Measurements from ENCODE around the gene CD22.

DNA sequence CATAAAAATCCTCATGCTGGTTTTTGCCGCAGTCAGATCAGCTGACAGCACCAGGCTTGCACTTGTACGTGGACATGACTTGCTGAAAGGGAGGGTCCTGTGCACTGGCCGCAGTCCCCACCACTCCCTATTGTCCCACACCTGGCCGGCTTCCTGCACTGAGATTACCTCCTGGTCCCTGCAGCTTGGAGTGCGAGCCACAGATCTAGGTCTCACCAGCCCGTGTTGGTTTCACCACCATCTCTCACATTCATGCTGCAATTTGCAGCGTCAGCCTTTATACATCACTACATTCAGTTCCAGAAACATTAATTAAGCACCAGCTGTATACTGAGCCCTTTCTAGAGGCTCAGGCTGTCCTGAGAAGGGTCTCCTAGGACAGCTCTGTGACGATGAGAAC, 15.0 kb upstream of the CD22 start:
- TF ChIP-seq, protein P1, sequence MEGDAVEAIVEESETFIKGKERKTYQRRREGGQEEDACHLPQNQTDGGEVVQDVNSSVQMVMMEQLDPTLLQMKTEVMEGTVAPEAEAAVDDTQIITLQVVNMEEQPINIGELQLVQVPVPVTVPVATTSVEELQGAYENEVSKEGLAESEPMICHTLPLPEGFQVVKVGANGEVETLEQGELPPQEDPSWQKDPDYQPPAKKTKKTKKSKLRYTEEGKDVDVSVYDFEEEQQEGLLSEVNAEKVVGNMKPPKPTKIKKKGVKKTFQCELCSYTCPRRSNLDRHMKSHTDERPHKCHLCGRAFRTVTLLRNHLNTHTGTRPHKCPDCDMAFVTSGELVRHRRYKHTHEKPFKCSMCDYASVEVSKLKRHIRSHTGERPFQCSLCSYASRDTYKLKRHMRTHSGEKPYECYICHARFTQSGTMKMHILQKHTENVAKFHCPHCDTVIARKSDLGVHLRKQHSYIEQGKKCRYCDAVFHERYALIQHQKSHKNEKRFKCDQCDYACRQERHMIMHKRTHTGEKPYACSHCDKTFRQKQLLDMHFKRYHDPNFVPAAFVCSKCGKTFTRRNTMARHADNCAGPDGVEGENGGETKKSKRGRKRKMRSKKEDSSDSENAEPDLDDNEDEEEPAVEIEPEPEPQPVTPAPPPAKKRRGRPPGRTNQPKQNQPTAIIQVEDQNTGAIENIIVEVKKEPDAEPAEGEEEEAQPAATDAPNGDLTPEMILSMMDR (IDR thresholded peaks at IDR 0.05) = no peak
- TF ChIP-seq POLR2A (IDR thresholded peaks at IDR 0.05) = no peak
